T-helper 2 cell (primary cell): ENCODE measurements around the gene PTPN3.
A peak's percentile ranks its signal among the peaks of the same experiment; 100 is the strongest.
"Not testable (repeated sequence)": the region's sequence is repeated elsewhere in the genome, so short reads cannot be mapped to it uniquely, and the experiment has no call there.

Experiments
- DNase-seq, 5 experiments: peaks; one replicate each; pipeline versions ENCODE4 v3.0.0 to v3.0.0-alpha.2; 2012 to 2022
- total RNA-seq, 2 donors: gene quantifications; one replicate each; lab custom pipeline; 2026; lab: John Stamatoyannopoulos, UW

The PTPN3 gene
- 0 to 0.47 reads per million in 2 donors for total RNA-seq

GRCh38 chr9:109498195-109499092 is at the start of gene PTPN3:
PTPN3 (minus strand) TSS chr9:109498307; CDS start chr9:109463434, 34,873 bp downstream.
- peak in 1 of 5 experiments; percentile 17 for DNase-seq

- DNase-seq: not testable (repeated sequence)
These were observed 46.8 kb upstream of the PTPN3 start for GRCh38 chr9:109544954-109545353.

GRCh38 chr9:109542922-109543321 is 44.8 kb upstream of the PTPN3 start:
- DNase-seq: no peak

GRCh38 chr9:109538346-109538745 is 40.2 kb upstream of the PTPN3 start:
- no peak for DNase-seq

- DNase-seq: no peak
These were observed 39.2 kb upstream of the PTPN3 start for GRCh38 chr9:109537288-109537687.

GRCh38 chr9:109536859-109537258 is 38.8 kb upstream of the PTPN3 start:
- DNase-seq: no peak

- DNase-seq: no peak
These were observed 37.3 kb upstream of the PTPN3 start for GRCh38 chr9:109535365-109535764.

- DNase-seq: no peak
These were observed 36.0 kb upstream of the PTPN3 start for GRCh38 chr9:109534151-109534550.

- not testable (repeated sequence) for DNase-seq
These were observed 34.5 kb upstream of the PTPN3 start for GRCh38 chr9:109532652-109533051.

- no peak for DNase-seq
These were observed 24.0 kb upstream of the PTPN3 start for GRCh38 chr9:109522106-109522505.

GRCh38 chr9:109520475-109521132 is 22.5 kb upstream of the PTPN3 start:
- DNase-seq: peak in 1 of 5 experiments; percentile 66

- DNase-seq: no peak
These were observed 21.3 kb upstream of the PTPN3 start for GRCh38 chr9:109519366-109519765.

GRCh38 chr9:109518621-109519335 is 20.7 kb upstream of the PTPN3 start:
- no peak for DNase-seq

- no peak for DNase-seq
These were observed 19.8 kb upstream of the PTPN3 start for GRCh38 chr9:109517901-109518377.

GRCh38 chr9:109513871-109514270 is 15.8 kb upstream of the PTPN3 start:
- no peak for DNase-seq

- peak in 1 of 5 experiments; percentile 75 for DNase-seq
These were observed 14.2 kb upstream of the PTPN3 start for GRCh38 chr9:109512170-109512756.

- DNase-seq: no peak
These were observed 12.4 kb upstream of the PTPN3 start for GRCh38 chr9:109510506-109510905.

- not testable (repeated sequence) for DNase-seq
These were observed 11.9 kb upstream of the PTPN3 start for GRCh38 chr9:109510042-109510441.

- no peak for DNase-seq
These were observed 11.5 kb upstream of the PTPN3 start for GRCh38 chr9:109509611-109510010.

- no peak for DNase-seq
These were observed 9.3 kb upstream of the PTPN3 start for GRCh38 chr9:109507421-109507838.

- DNase-seq: no peak
These were observed 8.1 kb upstream of the PTPN3 start for GRCh38 chr9:109506097-109506712.

GRCh38 chr9:109504689-109505088 is 6.6 kb upstream of the PTPN3 start:
- DNase-seq: no peak
